GM12872 (cell line): ENCODE data around the gene PLCL2.

ENCODE experiments used
- TF ChIP-seq, protein P1 (sequence below): IDR thresholded peaks from 3 replicates; pipeline ENCODE4 v1.5.1; 2011; ENCODE audit warnings: low read depth, mild to moderate bottlenecking, low read length, moderate library complexity; ENCODE audit not compliant: insufficient read depth

The PLCL2 gene

DNA sequence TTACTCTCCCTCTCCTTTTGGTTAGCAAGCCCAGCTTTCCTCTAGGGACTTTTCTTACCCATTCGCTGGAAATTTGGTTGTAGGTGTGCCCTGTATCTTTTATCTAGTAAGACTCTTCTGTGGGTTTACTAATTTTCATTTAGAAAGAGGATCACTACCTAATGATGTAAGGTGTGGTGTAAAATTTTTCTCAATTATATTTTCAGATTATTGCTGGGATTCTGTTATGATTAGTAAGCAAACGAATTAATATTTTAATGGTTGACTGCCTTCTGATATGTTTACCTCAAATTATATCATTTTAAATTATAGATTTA lies 28.5 kb downstream of the PLCL2 start:
- TF ChIP-seq, protein P1, sequence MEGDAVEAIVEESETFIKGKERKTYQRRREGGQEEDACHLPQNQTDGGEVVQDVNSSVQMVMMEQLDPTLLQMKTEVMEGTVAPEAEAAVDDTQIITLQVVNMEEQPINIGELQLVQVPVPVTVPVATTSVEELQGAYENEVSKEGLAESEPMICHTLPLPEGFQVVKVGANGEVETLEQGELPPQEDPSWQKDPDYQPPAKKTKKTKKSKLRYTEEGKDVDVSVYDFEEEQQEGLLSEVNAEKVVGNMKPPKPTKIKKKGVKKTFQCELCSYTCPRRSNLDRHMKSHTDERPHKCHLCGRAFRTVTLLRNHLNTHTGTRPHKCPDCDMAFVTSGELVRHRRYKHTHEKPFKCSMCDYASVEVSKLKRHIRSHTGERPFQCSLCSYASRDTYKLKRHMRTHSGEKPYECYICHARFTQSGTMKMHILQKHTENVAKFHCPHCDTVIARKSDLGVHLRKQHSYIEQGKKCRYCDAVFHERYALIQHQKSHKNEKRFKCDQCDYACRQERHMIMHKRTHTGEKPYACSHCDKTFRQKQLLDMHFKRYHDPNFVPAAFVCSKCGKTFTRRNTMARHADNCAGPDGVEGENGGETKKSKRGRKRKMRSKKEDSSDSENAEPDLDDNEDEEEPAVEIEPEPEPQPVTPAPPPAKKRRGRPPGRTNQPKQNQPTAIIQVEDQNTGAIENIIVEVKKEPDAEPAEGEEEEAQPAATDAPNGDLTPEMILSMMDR = no peak

DNA sequence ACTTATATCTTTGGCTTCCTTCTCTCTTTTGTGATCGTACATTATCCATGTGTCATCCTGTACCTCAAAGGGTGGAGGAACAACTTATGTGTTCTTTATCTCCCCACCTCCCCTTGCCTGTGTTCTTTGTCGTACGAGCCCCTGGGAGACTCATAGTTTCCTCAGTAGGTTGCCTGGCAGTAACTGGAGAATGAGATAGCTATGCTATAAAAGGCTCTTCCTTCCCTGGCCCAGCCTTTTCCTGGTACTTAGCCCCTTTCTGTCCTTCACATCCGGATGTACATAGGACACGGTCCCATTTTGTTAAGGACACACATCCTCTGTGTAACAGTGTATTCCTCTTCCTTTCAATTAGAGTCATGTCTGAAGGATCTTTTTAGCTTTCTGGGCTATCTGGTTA lies 32.1 kb downstream of the PLCL2 start:
- TF ChIP-seq, protein P1 = no peak

DNA sequence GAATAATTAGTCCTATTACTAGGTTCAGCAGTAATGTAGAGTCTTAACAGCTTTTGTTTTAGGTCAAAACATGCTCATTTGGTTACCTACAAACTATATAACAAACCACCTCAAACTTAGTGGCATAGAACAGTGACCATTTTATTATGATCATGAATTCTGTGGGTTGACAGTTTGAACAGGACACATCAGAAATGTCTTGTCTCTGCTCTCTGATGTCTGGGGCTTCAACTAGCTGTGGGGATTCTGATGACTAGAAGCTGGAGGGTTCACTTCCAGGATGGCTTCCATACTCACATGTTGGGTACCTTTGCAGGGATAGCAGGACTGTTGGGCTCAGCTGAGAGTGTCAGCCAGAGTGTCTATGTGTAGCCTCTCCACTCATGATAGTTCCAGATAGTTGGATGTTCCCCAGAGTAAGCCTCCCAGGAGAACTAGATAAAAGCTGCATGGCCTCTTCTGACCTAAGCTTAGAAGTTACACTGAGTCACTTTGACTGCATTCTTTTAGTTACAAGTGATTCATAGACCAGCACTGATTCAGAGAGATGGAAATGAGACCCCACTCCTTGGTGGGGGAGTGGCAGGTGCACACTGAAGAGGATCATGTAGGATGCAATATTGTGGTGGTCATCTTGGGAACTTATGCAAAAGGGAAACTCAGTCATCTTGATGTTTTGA lies 32.6 kb downstream of the PLCL2 start:
- TF ChIP-seq, protein P1 = no peak

DNA sequence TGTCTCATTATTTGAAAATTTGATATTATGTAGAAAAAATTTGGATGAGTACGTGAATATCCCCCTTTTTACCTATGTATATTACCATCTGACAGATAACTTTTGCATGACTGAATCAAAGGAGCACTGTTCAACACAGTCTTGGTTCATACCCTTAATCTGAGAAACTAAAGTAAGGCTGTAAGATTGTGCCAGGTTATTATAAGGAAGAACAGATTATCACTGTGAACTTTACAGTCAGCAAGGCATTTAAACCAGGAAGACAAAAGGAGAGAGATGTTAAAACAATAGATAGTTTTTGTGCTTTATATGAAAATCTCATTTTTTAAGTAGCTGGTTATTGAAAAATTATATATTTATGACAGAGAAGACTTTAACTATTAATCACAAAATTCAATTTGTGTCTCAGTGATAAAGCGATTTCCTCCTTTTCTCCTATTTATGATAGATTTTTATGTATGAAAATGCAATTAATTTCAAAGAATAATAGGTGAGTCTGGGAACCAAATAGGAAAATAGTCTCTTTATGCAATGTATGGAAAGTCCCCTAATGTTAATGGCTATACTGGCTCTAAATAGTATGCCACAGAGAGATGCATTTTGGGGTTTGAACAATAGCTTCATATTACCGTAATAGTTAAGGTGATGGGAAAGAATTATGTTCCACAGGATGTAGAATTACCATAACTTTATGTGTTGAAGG lies 33.4 kb downstream of the PLCL2 start:
- TF ChIP-seq, protein P1 = no peak

DNA sequence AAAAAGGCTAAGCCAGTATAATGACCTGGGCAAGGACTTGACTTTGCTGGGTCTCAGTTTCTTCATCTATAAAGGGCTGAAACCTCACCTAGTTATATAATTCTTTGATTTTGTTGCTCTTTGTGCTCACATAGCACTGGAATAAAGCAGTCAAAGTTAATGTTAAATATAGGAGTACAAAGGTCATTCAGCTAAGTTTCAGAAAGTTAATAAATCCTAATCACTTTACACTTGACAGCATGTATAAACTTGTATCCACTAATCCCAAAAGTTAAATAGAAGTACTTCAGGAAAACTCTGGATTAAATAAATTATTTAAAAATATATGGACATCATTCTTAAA lies 33.9 kb downstream of the PLCL2 start:
- TF ChIP-seq, protein P1 = no peak

DNA sequence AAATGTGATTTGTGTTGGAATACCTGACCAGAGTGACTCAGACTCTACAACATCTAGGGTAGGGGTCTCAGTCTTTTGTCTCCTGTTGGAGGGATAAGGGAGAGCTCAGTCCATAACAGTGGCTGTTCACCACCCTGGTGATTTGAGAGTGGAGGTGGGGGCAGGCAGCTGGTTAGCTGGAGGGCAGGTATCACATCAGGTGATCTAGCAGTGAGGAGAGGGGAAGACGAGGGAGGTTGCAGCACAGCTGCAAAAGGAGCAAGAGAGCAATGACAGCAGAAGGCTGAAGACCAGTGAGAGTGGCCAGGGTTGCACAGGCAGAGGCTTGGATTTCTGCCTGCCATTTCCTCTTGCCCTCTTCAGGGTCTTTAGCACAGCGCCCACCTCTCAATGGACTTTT lies 38.4 kb downstream of the PLCL2 start:
- TF ChIP-seq, protein P1 = no peak

DNA sequence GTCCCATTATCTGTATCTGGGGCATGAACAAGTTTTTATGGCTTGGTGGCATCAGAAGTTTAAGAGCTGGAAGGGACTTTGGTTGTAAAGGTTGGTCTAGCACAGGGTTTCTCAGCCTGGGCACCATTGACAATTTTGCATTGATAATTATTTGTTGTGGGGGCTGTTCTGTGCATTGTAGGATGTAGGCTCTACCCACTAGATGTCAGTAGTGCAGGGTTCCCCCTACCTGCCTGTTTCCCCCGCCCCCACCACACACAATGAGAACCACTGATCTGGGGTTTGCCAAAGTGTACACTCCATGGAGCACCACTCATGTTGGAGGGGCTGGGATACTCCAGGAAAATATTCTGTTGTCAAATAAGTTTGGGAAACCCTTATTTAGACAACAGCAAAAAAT lies 42.7 kb downstream of the PLCL2 start:
- TF ChIP-seq, protein P1 = peak; percentile 56
